NCI-H1105 (cell line): ENCODE measurements around the gene CC2D1A.
"Not testable (repeated sequence)": the region's sequence is repeated elsewhere in the genome, so short reads cannot be mapped to it uniquely, and the experiment has no call there.

Experiments used
- DNase-seq: peaks from one replicate; lab custom pipeline; 2025; lab: John Stamatoyannopoulos, UW

The CC2D1A gene

DNA sequence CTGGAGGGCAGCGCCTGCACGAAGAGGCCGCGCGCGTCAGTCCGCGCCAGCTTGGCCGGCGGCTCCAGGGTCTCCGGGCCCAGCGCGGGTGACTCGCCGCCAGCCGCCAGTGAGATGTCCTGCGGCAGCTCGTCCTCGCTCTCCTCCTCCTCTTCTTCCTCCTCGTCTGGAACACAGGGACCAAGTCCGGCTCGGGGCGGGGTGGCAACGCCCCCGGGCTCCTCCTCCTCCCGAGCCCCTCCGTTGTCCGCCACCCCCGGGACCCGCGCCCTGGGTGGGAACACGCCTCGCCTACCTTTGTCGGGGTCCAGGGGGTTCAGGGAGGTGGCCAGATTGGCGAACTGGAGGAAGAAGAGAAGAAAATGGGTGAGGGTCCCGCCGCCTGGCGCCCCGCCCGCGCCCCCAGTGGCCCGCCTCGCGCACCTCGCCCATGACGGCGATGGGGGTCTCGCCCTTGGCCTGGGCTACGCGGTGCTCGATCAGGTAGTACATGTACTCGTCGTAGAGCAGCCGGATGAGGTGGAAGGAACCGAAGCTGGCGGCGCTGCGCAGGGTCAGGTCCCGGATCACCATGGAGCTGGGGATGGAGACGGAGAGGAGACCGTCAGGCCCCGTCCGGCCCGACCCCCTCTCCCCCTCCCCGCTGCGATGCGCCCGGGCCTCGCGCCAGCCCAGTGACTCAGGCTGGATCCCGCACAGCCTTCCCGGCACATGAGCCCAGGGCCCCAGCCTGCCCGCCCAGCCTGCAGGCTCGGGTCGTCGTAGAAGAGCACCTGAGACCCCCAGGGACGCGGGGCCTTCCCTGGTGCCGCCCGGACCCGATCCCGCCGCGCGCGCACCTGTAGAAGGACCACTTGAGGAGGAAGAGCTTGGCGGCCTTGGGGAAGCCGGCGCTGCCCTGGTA, 57.0 kb downstream of the CC2D1A start:
- no peak for DNase-seq

- no peak for DNase-seq
Observed at GRCh38 chr19:13963603-13964105, 57.7 kb downstream of the CC2D1A start.

- DNase-seq, result no peak
Observed at GRCh38 chr19:13964776-13965175, 58.8 kb downstream of the CC2D1A start.

- no peak for DNase-seq
Observed at GRCh38 chr19:13965377-13965896, 59.4 kb downstream of the CC2D1A start.

GRCh38 chr19:13965926-13966683, 60.1 kb downstream of the CC2D1A start:
- DNase-seq, result no peak

- no peak for DNase-seq
Observed at GRCh38 chr19:13966684-13967128, 60.7 kb downstream of the CC2D1A start.

DNA sequence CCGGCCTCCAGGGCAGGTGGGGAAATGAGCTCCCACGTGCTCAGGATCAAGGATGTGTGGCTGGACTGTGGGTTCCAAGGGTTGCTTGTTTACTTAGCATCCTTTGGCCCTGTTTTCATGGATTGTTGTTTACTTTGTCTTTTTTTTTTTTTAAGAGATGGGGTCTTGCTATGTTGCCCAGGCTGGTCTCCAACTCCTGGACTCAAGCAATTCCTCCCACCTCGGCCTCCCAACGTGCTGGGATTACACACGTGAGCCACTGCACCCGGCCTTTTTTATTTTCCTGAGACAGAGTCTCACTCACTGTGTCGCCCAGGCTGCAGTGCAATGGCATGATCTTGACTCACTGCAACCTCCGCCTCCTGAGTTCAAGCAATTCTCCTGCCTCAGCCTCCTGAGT, 61.2 kb downstream of the CC2D1A start:
- DNase-seq, result not testable (repeated sequence)

DNA sequence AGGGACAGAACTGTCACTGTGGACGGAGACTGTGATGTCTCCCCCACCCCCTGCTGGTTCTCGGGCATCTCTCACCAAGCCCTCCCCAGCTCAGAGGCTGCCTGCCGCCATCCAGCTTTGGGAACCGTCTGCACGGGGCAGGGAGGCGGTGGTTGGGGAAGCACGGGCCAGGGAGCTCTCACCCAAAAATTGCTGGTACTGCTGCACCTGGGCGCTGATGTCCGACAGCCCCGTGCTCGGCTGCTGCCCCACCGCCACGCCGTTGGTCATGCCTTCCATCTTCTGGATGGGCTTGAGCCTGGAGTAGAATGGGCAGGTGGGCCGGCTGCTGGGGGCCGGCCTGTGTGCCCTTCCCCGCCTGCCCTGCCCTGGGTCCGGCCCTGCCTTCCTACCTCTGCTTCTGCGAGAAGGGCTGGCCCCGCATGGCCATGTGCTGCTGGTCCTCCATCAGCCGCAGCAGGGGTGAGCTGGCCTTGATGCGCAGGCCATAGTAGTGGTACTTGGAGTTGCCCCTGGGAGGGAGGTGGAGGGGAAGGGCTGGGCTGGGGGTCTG, 62.5 kb downstream of the CC2D1A start:
- no peak for DNase-seq

- DNase-seq, result no peak
Observed at GRCh38 chr19:13968999-13969398, 63.0 kb downstream of the CC2D1A start.

DNA sequence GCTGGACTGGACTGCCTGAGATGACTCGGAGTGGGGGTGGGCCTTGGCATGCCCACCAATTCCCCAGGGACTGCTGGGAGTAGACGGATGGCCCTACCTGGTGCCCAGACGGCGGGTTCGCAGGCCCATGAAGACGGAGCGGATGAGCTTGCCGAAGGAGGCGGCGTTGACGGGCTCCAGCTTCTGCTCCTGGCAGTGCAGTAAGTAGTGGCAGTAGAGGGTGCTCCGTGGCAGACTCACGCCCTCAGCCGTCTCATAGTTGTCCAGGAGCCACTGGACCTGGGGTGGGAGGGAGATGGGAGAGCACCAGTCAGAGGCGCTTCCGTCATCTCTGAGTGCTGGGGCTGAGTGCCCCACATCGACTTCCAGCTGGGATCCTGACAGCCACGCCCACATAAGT, 63.9 kb downstream of the CC2D1A start:
- DNase-seq, result no peak

- DNase-seq, result not testable (repeated sequence)
Observed at GRCh38 chr19:13971868-13972267, 65.9 kb downstream of the CC2D1A start.

DNA sequence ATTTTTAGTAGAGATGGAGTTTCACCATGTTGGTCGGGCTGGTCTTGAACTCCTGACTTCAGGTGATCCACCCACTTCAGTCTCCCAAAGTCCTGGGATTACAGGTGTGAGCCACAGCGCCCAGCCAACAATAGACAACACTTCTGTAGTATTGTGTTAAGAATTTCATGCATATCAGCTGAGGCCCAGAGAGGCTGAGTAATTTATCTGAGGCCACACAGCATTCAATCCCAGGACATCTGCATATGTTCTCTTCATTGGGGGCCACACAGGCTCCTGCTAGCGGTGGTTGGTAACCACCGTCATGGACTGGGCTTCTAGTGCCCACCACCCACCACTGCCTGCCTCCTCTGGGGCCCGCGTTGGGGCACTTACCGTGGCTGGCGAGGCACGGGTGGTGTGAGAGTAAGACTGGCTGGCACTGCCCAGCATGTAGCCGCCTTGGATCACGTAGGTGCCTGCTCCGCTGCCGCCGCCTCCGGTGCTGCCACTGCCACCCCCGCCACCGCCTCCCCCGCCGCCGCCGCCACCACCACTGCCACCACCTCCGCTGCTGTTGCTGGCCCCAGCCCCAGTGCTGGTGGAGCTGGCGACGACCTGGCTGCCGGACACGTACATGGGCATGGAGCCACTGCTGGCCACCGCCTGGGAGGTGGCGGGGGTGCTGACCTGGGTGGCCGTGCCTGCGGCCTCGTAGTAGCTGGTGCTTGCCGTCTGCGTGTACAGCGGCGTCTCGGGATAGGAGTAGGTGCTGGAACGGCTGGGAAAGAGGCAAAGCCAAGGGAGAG, 66.6 kb downstream of the CC2D1A start:
- DNase-seq, result no peak

DNA sequence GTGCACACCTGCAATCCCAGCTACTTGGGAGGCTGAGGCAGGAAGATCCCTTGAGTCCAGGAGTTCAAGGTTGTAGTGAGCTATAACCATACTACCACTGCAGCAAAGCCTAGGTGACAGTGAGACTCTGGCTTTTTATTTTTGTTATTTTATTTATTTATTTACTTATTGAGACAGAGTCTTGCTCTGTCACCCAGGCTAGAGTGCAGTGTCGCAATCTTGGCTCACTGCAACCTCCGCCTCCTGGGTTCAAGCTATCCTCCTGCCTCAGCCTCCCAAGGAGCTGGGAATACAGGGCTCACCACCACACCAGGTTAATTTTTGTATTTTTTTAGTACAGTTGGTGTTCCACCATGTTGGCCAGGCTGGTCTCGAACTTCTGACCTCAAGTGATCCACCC, 67.5 kb downstream of the CC2D1A start:
- DNase-seq, result not testable (repeated sequence)

- DNase-seq, result no peak
Observed at GRCh38 chr19:13974073-13974472, 68.1 kb downstream of the CC2D1A start.

- DNase-seq, result no peak
Observed at GRCh38 chr19:13975870-13976269, 69.9 kb downstream of the CC2D1A start.

DNA sequence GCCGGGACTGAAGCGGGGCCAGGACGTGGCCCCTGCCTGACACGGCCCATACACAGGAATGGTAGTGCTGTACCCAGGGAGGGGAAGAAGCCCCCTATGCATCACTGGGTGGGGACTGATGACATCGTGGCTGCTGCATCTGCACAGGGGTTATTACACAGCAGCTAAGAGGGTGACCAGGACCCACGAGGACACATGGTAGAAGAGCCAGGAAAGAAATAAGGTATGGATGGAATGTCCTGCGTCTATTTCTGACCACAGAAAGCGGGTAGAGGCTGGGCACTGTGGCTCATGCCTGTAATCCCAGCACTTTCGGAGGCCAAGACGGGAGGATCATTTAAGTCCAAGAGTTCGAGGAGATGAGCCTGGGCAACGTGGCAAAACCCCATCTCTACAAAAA, 70.4 kb downstream of the CC2D1A start:
- DNase-seq, result no peak

- DNase-seq, result no peak
Observed at GRCh38 chr19:13977803-13978202, 71.8 kb downstream of the CC2D1A start.

GRCh38 chr19:13978351-13979243, 72.6 kb downstream of the CC2D1A start:
- DNase-seq, result peak; percentile 81

GRCh38 chr19:13979244-13979615, 73.2 kb downstream of the CC2D1A start:
- DNase-seq, result no peak

GRCh38 chr19:13979686-13980085, 73.7 kb downstream of the CC2D1A start:
- DNase-seq, result no peak

DNA sequence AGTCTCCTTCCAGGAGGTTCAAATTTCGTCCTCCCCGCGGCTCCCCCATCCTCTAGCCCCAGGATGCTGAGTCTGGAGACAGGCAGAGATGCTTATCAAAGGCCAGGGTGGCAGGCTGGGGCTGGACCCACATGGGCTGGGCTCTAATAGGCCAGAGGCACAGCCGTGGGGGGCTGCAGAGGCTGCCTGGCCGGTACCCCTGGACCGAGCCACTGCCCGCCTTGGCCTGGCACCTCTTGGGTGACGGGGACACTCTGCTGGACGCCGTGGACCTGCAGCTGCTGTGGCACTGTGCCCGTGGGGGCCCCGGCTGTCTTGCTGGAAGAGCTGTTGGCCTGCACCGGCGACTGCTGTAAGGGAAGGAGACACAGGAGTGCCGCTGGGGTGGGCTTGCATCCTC, 74.3 kb downstream of the CC2D1A start:
- DNase-seq, result no peak
